NT2/D1 (cell line): ENCODE measurements around the gene CHD5.

Source experiments
- SUZ12 ChIP-seq: IDR thresholded peaks from 2 replicates; pipeline ENCODE4 v1.6.1; 2011; ENCODE audit not compliant: insufficient read length, insufficient read depth; ENCODE audit errors: extremely low read depth
- ZNF274 ChIP-seq: IDR thresholded peaks from 2 replicates; pipeline ENCODE4 v1.6.1; 2011; ENCODE audit warnings: mild to moderate bottlenecking, low read depth, low read length

DNA sequence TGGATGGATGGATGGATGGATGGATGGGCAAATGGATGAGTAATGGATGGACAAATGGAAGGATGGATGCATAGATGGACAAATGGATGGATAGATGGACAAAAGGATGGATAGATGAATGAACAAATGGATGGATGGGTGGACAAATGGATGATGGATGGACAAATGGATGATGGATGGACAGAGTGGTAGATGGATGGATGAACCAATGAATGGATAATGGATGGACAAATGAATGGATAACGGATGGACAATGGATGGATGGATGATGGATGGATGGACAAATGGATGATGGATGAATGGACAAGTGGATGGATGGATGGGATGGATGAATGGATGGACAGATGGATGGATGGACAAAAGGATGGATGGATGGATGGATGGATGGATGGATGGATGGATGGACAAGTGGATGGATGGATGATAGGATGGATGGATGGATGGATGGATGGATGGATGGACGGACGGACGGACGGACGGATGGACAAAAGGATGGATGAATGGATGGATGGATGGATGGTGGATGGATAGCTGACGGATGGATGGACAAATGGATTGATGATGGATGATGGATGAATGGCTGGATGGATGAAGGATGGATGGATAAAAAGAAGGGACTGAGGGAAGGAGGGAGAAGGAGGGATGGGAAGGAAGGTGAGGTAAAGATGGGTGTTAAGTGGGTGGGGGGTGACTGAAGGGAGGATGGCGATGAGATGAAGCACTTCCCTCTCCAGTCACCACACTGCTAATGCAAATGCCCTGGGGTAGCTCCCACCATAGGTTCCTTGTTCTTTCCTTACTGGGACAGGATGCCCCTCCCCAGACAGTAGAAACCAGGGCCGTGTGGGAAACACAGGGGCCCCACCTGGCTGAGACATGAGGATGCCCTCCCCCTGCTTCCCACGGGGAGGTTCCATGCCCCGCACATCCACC lies 29.8 kb downstream of the CHD5 start:
- no peak for TF ChIP-seq ZNF274
- TF ChIP-seq SUZ12: no peak
